ENCODE results near the gene DCHS2.

DCHS2 gene

GRCh38 chr4:154450966-154451365, 40.6 kb downstream of the DCHS2 start:
- DNase-seq (ENCODE audit: low read depth) = no peak

- no peak for DNase-seq (ENCODE audit: low read depth)
Measured at GRCh38 chr4:154444958-154445357, 46.6 kb downstream of the DCHS2 start.

- no peak for DNase-seq (ENCODE audit: low read depth)
Measured at GRCh38 chr4:154441982-154442381, 49.6 kb downstream of the DCHS2 start.

- no peak for DNase-seq (ENCODE audit: low read depth)
Measured at GRCh38 chr4:154441124-154441523, 50.5 kb downstream of the DCHS2 start.

DNA sequence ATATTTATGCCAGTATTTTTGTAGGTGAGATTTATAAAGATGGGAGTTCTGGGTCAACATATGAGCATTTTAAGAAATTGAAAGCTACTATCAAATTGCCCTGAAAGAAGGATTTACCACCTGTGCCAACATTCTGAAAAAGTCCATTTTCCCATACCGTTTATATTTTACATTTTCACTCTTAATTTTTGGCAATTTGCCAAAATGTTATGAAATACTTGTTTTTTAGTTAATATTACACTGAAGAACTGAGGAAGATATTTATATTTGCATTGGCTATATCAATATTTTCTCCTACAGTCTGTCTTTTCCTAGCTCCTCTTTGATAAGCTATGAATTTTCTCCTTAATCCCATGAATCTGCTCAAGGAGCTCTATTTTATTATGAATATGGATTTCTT, 52.4 kb downstream of the DCHS2 start:
- DNase-seq (ENCODE audit: low read depth) = no peak

DNA sequence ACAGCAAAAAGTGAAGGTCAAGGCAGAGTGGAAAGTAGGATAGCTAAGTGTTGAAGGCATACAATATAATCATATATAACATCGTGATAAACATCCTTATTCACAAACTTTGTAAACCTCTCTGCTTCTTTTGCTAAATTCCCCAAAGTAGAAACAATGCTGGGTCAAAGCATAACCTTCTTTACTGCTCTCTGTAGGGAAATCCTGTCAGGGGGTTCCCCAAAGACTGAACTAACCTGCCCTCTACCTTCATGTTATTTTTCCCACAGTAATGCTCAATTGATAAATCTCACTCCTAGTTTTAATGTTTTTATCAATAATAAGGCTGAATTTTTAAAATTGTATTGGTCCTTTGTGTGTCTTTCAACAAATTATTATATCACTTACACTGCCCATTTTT, 55.7 kb downstream of the DCHS2 start:
- no peak for DNase-seq (ENCODE audit: low read depth)

DNA sequence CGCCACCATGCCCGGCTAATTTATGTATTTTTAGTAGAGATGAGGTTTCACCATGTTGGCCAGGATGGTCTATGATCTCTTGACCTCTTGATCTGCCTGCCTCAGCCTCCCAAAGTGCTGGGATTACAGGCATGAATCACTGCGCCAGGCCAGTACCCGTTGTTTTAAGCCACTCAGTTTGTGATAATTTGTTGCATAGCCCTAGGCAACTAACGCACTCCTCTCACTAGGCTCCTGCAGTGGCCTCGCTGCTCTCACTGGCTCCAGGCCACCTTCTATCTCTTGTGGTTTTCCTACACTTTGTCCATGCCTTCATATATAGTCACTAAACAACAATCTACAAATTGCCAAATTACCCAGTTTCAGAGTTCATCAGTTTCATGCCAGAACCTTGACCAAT, 58.1 kb downstream of the DCHS2 start:
- DNase-seq (ENCODE audit: low read depth) = no peak

GRCh38 chr4:154429176-154429575, 62.4 kb downstream of the DCHS2 start:
- DNase-seq (ENCODE audit: low read depth) = no peak

DNA sequence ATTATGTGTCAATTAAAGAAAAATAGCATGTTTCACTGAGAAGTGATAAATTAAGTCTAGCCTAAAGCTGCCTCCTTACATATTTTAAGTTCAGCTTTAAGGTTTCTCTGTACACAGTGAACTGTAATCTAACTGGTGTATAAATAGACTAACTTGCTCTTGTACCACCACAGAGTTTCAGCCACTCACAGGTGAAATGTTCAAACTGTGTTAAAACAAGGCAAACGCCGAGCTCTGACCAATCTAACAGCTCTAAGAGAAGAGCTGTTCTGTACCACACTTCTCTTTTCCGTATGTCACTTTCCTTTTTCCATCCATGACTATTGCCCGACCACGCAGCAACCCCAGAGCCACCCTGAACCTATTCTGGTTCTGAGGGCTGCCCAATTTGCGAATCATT, 64.5 kb downstream of the DCHS2 start:
- DNase-seq (ENCODE audit: low read depth) = no peak

GRCh38 chr4:154425514-154425913, 66.1 kb downstream of the DCHS2 start:
- DNase-seq (ENCODE audit: low read depth) = no peak

- DNase-seq (ENCODE audit: low read depth) = no peak
Measured at GRCh38 chr4:154424810-154425484, 66.7 kb downstream of the DCHS2 start.

GRCh38 chr4:154422152-154422551, 69.4 kb downstream of the DCHS2 start:
- no peak for DNase-seq (ENCODE audit: low read depth)

DNA sequence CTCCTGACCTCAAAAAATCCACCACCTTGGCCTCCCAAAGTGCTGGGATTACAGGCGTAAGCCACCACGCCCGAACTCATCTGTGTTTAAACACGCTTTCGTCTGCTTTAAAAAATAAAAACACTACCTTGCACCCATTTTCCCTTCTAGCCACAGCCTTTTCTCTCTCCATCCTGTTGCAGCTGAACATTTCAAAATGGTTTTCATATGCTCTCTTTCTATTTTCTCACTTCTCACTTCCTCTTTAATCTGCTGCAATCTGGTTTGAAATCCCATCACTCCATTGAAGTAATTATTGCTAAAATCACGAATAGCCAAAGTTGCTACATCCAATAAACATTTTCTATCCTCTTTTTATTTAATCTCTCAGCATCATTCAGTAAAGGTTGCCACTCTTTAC, 70.0 kb downstream of the DCHS2 start:
- no peak for DNase-seq (ENCODE audit: low read depth)

DNA sequence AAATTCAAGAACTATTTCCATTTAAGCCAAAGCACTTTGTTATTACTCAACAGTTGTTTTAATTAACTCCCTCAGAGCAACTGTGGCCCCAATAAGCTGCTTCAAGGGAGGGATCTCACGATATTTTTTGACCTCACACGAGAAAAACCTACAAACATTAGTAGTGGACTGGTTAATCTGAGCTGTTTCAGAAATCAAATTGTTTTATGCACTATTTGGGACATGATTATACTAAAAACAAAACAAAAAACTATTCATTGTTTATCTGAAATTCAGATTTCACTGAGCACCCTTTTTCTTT, 74.3 kb downstream of the DCHS2 start:
- no peak for DNase-seq (ENCODE audit: low read depth)

DNA sequence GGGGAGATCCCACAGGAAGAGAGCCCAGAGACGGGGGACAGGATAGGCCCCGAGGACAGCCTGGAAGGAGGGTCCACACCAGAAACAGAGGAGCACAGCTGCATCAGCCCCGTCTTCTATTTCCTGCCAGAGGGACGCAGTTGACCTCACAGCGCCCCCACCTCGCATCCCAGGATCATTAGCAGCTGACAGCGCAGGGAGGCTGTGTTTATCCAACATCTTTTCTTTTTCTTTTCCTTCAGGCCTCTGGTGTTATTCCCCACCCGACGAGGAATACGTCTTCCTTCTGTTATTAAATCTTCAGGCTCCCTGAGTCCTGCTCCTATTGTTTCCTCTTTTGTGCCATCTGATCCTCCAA, 75.4 kb downstream of the DCHS2 start:
- DNase-seq (ENCODE audit: low read depth) = no peak

GRCh38 chr4:154415313-154415712, 76.3 kb downstream of the DCHS2 start:
- no peak for DNase-seq (ENCODE audit: low read depth)

DNA sequence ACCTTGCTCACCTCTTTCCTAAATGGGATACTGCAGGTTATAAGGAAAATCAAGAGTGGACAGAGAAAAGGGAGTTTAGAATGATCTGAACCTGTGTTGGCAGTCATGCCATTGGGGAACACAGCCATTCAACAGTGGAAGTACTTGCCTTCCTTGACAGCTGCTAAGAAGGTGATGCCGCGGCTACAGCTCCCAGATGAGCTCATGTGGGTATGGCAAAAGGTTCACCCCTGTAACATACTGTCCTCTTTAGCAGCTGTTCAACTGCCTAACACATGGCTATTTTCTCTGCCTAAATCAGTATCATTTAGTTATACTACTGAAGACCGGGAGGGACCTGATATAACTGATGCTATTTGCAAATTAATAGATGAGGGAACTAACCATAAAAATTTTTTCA, 76.8 kb downstream of the DCHS2 start:
- DNase-seq (ENCODE audit: low read depth) = no peak

DNA sequence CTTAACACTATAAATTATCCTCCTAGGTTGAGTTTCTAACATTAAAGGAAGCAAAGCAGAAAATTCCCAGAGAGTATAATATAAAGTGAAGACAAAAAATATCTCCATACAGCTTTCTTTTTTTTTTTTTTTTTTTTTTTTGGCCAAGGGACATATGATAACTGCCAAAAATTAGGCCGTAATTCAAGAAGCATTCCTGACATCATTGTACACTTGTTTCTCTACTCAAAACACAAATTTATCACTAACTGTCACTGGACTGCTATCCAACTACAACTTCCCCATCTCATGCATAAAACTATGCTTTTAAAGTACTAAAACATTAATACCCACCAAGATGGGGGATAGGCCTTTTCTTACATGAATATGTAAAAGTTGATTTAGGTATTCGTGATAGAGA, 77.2 kb downstream of the DCHS2 start:
- no peak for DNase-seq (ENCODE audit: low read depth)

DNA sequence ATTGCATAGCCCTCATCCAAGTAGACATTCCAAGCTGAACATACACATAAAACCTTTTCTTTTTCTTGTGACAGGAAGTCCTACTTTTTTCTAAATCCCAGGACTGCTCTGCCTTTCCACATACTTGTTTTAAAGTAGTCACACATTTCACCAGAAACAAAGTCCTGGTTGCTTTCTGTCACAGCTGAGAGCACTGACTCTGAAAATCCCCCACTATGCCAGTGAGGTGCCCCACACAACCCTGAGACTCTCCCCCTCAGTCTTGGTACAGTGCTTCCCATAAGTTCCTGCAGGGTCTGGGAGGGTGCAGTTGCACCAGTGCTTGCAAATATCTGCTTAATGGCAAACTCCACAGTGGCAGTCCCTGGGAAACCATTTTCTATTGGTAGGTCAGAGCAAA, 84.2 kb downstream of the DCHS2 start:
- DNase-seq (ENCODE audit: low read depth) = no peak

DNA sequence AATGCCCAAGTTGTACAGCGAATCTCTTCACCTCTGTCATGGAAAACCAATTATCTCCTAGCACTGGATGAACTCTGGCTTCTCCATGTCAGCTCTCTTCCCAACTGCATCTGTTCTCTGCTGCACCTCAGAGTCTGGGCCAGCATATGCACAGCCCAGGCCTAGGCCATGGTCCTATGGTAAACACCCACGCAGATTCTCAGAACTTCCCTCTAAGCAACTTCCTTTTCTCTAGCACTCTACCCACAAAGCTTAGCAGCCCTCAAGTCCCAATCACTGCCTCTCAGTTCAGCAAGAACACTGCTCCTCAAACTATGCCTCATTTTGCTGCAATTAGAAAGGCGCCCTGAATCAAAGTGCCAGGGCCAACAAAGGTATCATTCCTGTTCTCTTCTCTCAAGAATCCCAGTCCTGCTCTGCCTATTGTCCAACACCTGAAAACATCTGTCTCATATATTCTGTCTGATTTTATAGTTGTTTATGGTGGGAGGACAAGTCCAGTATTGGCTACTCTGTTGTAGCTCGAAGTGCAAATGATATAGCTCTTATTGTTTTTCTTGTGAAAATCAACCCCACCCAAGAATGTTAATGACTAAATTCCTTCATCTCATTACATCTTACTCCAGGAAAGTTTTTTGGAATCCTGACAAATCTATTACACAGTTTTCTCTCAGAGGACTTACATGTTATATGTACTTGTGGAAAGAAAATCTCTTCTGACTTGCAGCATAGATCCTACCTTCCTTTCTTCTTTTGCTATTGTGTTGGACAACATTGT, 85.4 kb downstream of the DCHS2 start:
- DNase-seq (ENCODE audit: low read depth) = no peak

- DNase-seq (ENCODE audit: low read depth) = no peak
Measured at GRCh38 chr4:154399259-154399974, 92.2 kb downstream of the DCHS2 start.

DNA sequence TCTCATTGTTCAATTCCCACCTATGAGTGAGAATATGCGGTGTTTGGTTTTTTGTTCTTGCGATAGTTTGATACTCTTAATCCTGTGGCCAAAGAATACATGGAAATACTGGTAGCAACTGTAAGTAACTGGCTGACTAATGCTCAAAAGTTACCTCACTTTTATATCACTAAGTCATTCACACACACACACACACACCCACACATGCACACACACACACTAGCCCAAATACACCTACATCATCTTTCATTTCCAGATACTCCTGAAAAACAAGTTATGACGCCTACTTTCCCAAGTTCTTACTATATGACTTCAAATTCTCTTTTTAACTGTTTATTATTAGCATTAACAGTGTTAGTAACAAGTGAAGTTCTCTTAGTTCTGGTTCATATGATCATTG, 101.3 kb downstream of the DCHS2 start:
- DNase-seq (ENCODE audit: low read depth) = no peak

DNA sequence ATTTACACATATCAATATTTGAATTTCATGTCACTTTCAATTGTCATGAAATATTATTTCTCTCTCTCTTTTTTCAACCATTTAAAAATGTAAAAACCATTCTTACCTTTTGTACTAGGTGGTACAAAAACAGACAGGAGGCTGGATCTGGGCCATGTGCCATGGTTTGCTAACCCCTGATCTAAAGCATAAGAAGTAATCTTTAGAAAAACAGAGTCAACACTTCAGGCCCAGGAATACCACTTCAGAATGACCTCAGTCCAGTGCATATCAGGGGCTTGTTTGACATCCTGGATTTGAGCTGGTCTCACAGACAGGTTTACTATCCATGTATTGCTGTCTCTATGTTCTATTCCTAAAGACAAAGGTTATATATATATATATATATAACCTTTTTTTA, 102.5 kb downstream of the DCHS2 start:
- DNase-seq (ENCODE audit: low read depth) = no peak

GRCh38 chr4:154384012-154384411, 107.6 kb downstream of the DCHS2 start:
- DNase-seq (ENCODE audit: low read depth) = no peak

All from fibroblast of the conjunctiva (primary cell).